ENCODE measurements around the gene SYNM.

DNA sequence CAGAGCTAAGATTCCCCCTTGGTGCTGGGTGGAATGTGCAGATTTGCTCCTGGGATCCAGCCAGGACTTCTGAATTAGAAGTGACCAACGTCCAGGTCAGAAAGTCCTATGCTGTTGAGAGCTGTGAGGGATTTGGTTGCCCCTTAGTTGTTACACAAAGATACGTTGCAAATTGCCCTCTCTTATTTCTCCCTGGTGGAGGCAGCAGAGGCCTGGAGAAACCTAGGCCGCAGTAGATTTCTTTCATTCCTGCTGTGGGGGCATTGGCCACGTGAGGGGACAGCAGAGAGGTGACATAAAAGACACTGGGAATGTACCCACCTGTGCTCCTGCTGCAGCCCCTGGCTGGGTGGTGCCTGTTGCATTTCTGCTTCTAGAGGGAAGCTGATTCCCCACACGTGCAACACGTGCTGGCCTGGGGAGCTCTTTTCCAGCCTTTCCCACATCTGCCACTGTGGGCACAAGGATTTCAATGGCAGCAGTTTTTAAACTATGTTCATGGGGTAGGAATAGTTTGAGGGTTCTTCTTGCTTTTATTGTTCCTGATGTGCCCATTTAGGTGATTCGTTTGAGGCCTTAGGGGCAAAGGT is 65.7 kb downstream of the SYNM start:
- TF ChIP-seq EZH2phosphoT487 (IDR thresholded peaks at IDR 0.05; ENCODE audit: borderline replicate concordance, low read length), result no peak
- TF ChIP-seq, protein P1, sequence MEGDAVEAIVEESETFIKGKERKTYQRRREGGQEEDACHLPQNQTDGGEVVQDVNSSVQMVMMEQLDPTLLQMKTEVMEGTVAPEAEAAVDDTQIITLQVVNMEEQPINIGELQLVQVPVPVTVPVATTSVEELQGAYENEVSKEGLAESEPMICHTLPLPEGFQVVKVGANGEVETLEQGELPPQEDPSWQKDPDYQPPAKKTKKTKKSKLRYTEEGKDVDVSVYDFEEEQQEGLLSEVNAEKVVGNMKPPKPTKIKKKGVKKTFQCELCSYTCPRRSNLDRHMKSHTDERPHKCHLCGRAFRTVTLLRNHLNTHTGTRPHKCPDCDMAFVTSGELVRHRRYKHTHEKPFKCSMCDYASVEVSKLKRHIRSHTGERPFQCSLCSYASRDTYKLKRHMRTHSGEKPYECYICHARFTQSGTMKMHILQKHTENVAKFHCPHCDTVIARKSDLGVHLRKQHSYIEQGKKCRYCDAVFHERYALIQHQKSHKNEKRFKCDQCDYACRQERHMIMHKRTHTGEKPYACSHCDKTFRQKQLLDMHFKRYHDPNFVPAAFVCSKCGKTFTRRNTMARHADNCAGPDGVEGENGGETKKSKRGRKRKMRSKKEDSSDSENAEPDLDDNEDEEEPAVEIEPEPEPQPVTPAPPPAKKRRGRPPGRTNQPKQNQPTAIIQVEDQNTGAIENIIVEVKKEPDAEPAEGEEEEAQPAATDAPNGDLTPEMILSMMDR (IDR thresholded peaks at IDR 0.05; ENCODE audit: low read depth, low read length, poor library complexity, severe bottlenecking), result no peak
